OCI-M2 (cell line): ENCODE measurements around the gene ADH7.
A peak's percentile ranks its signal among the peaks of the same experiment; 100 is the strongest.
"Not testable (repeated sequence)": the region's sequence is repeated elsewhere in the genome, so short reads cannot be mapped to it uniquely, and the experiment has no call there.

Experiments
- DNase-seq: peaks from one replicate; lab custom pipeline; 2025; ENCODE audit not compliant: unreplicated experiment; lab: John Stamatoyannopoulos, UW

Gene ADH7

DNA sequence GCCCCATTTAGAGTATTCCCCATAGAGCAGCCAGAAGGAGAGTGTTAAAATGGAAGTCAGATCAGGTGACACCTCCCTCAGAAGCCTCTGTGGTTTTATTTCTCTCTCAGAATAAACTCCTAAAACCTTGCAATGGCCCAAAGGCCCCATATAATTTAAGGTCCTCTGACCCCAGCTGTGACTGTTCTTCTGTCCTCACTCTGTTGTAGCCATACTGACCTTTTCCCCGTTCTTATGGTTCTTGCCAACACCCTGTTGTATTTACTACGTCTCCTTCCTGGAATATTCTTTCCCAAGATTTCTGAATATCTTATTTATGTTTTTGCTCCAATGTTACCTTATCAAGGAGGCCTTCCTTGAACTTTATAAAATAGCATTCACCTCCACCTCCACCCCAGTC, 18.0 kb downstream of the ADH7 start:
- DNase-seq: no peak

DNA sequence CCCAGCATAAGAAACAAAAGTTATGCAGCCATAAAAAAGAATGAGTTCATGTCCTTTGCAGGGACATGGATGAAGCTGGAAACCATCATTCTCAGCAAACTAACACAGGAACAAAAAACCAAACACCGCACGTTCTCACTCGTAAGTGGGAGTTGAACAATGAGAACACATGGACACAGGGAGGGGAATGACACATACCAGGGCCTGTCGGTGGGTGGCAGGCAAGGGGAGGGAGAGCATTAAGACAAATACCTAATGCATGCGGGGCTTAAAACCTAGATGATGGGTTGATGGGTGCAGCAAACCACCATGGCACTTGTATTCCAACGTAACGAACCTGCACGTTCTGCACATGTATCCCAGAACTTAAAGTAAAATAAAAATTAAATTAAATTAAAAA, 19.4 kb downstream of the ADH7 start:
- DNase-seq: not testable (repeated sequence)

DNA sequence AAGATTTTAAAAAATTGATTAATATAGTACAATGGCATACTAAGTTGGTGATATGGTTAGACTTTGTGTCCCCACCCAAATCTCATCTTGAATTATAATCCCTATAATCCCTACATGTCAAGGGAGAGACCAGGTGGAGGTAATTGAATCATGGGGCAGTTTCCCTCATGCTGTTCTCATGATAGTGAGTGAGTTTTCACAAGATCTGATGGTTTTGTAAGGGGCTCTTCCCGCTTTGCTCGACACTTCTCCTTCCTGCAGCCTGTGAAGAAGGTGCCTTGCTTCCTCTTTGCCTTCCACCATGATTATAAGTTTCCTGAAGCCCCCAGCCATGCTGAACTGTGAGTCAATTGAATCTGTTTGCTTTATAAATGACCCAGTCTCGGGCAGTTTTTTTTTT, 20.2 kb downstream of the ADH7 start:
- not testable (repeated sequence) for DNase-seq

DNA sequence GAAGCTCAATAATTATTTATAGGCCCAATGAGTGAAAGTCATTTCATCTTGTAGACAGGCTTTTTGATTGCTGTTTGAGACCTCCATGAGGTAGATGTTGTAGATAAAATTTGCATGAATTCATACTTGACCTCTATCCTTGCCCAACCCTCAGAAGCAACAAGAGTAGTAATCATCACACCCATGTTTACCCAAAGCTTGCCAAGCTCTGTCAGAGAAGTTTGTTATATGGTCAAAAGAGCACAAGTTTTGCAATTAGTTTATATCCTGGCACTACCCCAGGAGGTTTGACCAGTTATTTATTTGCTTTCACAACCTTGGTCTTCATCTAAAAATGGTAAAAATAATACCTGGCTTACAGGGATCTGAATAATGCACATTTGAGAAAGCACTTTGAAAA, 20.7 kb downstream of the ADH7 start:
- DNase-seq: no peak

DNA sequence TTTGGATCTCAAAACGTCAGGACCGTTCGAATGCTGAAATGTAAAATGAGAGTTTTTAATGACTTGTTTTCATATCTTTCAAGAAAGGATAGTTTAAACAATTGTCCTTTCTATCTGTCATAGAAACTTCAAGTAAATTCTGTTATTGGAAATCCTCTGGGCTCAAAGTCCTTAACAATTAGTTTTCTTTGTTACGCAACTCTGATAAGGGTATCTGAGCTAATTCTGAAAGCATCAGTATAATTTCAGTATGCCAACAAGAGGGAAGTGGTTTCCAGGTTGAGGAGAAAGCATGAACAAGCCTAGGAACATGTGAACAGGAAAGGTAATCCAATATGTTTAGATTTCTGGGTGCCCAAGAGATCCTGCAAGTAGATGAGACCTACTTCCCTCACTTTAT, 22.0 kb downstream of the ADH7 start:
- DNase-seq: no peak

DNA sequence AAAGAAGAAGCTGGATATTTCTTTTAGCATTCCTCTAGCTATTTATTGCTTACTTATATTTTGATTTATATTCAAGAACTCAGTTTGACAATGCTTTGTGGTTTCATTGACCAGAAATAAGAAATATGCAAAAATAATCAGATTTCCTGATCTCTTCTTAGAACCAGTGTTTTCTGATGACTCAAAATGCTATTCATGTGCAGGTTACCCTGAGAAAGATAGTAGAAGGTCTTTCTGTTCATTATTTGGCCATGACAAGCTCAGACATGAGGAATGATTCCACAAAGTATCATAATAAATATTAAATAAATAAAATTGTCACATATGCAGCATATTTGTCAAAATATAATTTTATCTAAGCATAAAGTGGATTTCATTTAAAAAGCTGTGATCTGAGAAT, 24.1 kb downstream of the ADH7 start:
- DNase-seq: no peak

DNA sequence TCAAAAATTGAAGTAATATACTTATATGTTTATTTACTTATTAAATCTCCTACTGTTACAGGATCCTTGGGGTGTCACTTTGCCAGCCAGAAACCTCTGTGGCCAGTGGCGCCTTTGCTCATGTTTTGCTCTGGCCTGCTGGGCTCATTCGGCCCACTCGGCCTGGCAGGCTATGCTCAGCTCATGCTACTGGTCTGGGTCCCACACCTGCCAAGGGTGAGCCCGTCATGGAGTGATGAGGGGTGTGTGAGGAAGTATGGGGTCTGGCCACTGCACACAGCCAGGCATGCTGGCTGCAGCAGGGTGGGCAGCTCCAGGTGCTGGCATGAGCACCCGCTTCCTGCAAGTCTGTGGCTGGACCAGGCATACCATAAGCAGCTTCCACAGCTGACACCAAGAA, 25.1 kb downstream of the ADH7 start:
- no peak for DNase-seq

DNA sequence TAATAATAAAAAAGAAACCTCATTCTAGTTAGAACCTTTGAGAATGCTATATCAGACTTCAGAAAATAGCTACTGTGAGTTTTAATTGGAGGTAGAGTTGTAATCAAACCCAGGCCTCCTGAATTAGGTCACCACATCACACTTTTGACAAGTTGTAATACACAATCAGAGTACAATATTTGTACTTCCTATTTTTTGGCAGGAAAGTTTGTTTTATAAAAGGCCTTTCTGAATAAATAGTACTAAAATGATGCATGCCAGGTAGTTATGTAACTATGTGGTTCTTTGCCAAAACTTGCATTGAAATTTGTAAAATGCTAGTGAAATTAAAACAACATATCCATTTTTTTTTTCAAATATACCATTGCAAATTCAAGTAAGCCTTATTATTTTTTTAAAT, 26.8 kb downstream of the ADH7 start:
- DNase-seq: no peak

DNA sequence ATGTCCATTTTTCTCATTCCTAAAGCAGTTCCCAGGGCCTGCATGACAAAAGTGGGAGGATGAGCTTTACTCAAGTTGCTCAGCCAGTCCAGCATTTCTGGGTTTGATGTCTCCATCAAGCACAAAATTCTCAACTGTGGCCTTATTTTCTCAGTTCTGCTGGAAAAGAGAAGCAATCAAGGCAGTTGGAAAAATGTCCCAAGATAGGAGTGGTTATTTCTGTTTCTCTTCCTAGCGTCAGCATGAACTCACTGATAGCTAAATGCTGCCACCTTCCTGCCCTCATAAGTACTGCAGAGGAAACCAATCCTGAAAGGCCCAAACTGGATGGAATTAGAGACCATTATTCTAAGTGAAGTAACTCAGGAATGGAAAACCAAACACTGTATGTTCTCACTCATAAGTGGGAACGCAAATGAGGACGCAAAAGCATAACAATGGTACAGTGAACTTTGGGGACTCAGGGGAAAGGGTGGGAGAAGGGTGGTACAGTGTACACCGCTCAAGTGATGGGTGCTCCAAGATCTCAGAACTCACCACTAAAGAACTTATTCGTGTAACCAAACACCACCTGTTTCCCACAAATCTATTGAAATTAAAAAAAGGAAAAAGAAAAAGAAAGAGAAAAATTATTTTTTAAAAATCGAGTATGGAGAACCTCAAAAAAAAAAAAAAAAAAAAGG, 29.6 kb downstream of the ADH7 start:
- peak; percentile 9 for DNase-seq

DNA sequence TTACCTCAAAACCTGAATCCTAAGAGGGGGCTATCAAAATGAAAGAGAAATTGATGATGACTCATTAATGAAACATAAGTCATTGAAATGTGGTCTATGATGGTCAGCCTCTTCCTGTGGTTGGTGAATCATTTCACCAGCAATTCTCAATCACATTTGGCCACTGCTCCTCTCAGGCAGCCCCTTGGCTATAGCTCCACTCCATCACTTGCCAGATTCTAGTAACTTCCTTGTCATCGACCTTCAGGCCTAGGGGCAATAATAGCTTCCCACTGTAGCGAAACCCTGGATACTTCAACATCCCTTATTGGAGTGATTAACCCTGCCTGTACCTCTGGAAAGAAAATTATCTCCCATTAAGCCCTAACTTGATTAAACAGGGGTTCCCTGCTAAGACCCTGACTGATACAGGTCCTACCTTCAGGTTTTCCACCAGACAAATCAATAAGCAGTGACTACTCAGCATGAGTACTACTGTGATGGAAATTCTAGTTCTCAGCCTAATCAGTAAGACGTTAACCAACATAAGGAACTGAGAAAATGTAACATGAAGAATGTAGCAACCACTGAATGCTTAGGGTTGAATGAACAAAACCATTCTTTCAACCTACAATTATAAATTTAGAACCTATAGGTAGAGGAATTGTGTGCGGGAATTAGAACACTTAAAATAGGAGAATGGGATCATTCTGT, 30.4 kb downstream of the ADH7 start:
- no peak for DNase-seq

DNA sequence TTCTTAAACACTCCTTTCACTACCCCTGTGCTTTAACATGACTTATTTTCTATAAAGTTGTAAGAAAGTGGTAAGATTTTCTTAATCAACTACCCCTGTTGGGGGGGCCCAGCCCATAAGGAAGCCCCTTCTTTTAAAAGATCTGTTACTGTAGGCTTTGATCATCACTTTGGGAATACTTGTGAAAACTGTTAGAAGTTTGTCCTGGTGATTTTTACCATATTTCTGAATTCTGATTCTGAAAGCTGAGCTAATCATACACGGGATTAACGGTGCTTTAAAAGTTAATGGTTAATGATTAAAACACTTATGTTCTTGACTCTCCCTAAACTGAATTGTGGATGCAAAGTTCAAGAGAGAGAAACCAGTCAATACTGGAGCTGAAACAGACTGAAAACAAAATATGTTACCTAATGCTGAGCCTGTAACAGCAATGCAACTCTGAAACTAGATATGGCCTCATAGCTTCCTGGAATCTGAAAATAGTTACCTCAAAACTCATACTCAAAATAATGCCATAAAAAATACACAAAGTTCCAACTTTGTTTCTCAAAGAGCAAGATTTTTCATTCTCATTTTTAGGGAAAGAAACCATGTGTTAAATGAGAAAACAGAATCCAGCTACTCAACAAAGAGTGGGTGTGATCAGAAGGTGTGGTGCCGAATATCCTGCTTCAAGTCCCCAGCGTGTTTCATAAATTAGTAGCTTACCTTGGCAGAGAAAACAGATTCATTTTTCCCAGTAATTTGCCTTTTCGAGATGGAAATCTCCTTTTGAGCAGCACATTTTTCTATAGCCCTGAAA, 31.6 kb downstream of the ADH7 start:
- no peak for DNase-seq

DNA sequence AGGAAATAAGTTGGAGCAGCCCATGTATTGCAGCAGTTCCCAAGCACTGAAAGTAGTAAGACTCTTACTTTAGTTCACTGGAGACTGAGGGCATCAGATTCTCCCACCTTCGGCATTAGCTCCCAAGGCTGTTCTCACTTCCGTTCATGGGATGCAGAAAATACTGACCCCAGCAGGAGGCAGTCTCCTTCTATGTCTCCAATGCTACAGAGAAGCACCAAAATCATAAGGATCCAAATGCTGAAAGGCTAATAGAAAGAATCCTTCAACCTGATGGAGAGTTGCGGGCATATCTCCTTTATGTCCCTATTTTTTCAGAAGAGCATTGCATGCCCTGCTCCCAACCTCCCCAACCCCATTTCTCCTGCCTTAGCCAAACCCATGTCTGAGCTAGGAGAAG, 32.4 kb downstream of the ADH7 start:
- no peak for DNase-seq

DNA sequence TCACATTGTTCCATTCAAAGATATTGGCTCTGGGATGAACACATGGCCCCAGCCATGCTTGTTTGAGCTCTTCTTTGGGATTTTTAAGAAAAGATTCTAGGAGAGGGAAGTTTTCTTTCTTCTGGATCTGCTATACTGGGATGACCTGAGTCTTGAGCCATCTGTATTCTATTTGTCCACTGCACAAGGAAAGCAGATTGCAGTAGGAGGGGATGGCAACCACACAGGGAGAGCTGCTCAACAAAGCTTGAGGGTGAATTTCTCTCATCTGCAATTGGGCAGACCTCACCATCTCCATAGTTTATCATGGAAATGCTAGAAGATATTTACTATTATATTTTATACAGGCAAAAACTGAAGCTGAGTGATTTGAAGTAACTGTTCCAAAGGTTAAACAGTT, 34.3 kb downstream of the ADH7 start:
- DNase-seq: no peak

DNA sequence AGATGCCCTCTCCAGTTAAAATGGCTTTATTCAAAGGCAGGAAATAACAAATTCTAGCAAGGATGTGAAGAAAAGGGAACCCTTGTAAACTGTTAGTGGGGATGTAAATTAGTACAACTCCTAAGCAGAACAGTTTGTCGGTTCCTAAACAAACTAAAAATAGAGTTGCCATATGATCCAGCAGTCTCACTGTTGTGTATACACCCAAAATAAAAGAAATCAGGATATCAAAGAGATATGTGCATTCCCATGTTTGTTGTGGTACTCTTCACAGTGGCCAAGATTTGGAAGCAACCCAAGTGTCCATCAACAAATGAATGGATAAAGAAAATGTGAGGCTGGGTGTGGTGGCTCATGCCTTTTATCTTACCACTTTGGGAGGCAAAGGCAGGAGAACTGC, 36.1 kb downstream of the ADH7 start:
- DNase-seq: no peak

DNA sequence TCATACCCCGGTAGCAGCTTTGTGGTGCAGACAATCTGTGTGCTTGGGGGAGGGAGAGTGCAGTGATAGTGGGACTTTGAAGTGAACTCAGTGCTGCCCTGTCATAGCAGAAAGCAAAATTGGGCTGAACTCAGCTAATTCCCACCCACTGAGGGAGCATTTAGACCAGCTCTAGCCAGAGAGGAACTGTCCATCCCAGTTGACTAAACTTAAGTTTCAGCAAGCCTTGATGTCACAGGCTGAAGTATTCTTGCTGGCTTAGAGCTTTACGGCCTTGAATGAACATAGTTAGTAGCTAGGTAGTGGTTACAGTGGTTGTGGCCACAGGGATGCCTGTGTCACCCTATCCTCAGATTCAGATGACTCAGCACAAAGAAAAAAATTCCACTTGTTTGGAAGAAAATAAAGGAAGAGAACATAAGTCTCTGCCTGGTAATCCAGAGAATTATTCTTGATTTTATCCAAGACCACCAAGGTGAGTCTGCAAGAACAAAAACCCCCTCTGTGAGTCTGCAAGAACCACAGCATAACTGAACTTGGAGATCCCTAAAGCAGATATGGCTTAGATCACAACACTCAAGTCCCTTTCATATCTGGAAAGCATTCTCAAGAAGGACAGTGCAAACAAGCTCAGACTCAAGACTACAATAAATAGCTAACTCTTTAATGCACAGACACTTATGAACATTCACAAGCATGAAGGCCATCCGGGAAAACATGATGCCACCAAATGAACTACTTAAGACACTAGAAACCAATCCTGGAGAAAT, 39.4 kb downstream of the ADH7 start:
- DNase-seq: no peak

DNA sequence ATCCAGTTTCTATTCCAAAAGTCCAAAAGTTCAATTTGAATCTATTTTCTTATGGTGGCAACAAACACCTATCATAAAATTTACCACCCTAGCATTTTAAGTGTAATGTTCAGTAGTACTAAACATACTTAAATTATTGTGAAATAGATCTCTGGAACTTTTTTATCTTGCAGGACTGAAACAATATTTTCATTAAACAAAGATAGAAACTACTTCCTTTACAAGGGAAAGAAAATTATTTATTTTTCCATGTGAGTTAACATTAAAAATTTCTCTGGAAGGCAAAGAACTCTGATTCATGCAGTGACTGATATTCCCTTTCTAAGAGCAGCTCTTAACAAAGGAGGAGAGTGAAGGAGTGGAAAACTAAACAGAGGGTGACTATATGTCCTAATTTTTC, 40.2 kb downstream of the ADH7 start:
- DNase-seq: no peak

DNA sequence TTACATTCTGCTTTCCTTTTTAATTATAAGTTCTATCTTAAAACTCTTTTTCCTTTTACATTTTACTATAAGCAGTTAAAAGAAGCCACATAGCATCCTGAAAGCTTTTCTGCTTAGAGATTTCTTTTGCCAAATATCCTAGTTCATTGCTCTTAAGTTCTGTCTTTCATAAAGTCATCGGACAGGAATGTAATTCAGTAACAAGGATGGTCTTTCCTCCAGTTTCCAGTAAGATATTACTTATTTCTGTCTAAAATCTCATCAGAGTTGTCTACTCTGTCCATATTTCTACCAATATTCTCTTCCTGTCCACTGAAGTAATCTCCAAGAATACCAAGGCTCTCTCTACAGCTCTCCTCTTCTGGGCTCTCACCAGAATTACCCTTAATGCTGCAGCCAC, 45.1 kb downstream of the ADH7 start:
- DNase-seq: no peak

DNA sequence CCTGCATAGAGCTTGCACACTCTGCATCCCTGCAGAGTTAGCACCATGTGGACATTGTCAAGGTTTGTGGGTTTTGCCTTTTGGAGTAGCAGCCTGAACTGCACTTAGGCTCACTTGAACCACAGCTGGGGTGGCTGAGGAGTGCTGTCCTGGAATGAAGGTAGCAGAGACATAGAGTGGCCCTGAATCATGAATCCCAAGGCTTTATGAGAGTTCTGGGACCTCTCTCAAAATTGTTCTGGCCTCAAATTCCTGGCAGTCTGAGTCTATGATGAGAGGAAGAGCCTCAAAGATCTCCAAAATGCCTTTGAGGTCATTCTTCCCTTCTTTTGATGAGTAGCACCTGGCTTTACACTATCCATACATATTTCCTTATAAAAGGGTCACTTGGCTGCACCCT, 45.5 kb downstream of the ADH7 start:
- DNase-seq: no peak

DNA sequence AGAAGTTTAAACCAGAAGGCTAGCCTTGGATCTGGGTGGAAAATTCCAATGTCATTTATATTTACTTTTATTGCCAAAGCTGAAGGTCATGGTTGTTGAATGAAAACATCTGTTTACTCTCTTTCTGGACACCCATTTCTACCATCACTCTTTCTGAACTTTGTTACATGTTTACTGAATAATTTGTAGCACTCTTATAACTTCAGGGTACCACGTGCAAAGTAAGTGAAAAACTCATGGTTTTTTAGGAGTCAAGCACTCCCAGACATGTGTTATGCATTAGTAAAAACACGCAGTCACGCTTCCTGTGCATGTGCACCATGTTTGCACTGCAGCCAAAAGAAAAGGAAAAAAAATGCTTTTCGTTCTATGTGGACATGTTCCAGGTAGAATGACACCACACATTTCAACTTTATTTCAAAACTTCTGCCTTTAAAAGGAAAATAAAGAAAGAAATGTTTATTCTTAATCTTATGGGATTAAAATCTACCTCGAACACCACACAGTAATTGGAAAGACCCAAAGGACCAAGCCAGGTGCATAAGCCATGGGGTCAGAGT, 51.2 kb downstream of the ADH7 start:
- no peak for DNase-seq

DNA sequence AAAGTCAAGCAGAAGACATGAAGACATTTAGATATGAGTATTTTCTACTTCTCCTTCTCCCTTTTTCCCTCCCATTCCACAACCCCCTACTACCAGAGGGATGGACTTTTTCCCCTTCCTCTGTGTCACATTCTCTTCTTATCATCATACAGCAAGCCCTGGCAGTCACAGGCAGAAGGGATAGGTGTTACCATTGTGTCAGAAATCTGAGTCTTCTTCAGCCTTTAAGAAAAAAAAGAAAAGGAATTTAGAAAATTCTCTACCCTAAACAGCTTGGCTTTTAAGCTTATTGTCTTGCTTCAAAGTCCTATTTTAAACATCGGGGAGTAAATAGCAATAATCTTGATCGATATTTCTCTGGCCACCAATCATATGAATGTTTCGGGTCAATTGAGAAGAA, 51.7 kb downstream of the ADH7 start:
- DNase-seq: no peak

DNA sequence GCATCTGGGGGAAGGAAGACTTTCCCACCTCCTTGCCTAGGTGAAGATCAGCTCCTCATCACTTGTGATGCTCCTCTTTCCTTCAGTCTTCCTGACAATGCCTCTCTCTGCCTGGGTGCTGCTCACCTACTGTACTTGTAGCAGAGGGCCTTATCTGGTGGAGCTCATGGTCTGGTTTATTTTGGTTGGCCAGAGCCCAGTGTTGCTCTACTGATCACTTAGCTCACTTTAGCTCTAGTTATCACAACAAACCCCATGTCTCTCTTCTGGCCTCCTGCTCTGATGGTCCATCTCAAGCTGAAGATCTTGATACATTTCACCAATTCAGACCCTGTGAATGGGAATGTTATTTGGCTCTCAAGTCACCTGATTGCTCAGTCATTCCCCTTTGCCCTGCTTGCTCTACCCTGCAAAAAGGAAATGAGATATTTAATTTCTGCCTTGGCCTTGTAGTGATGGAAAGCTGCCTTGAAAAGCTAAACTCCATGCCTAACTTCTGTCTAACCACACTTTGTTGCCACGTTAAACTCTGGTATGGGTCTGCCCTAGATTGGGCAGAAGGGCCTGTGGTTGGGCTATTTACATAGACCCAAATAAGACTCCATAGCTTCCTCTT, 52.3 kb downstream of the ADH7 start:
- no peak for DNase-seq
